ENCODE measurements around the gene IL12RB1. TPM values are rescaled to one million over a fixed set of nuclear protein-coding genes. Genes with fewer than 3 reads are reported as not detected.

The IL12RB1 gene
- total and polyA plus RNA-seq, 3 donors from 2014 or later, result 0.39 to 2.5 (median 1.8) TPM

- H3K4me1 ChIP-seq, result no peaks in the 10 kb centered on the region
- no peaks in the 10 kb centered on the region for H3K36me3 ChIP-seq (ENCODE audit: low read depth, missing control alignments)
- H3K27me3 ChIP-seq, result no peaks in the 10 kb centered on the region
- no peak overlapping the region for H3K27ac ChIP-seq
- intact Hi-C loops (cut with DNase I; ENCODE audit: low total_unique reads), result no loop called here
- TF ChIP-seq POLR2A (IDR thresholded peaks at IDR 0.05) (no peak), CTCF (IDR thresholded peaks at IDR 0.05) (no peak)
- H3K4me3 ChIP-seq, result no peak overlapping the region
- 94 to 96% methylated on average over 3 to 12 of the region's 12 CpGs for WGBS, 2 donors
- no peak for DNase-seq
- H3K9me3 ChIP-seq, result no peaks in the 10 kb centered on the region
Observed at GRCh38 chr19:18128805-18129204, 42.1 kb upstream of the IL12RB1 start.

GRCh38 chr19:18128044-18128443 lies 41.3 kb upstream of the IL12RB1 start:
- no peak overlapping the region for H3K4me3 ChIP-seq
- WGBS, 2 donors, result 73 to 91% methylated on average over 3 of the region's 3 CpGs
- no peaks in the 10 kb centered on the region for H3K27me3 ChIP-seq
- no peak for TF ChIP-seq POLR2A (IDR thresholded peaks at IDR 0.05)
- no peak for TF ChIP-seq CTCF (IDR thresholded peaks at IDR 0.05)
- intact Hi-C loops (cut with DNase I; ENCODE audit: low total_unique reads), result no loop called here
- no peaks in the 10 kb centered on the region for H3K4me1 ChIP-seq
- peak overlapping the region in 1 of 2 donors; percentile 19 for H3K27ac ChIP-seq
- no peaks in the 10 kb centered on the region for H3K9me3 ChIP-seq
- DNase-seq, result no peak
- no peaks in the 10 kb centered on the region for H3K36me3 ChIP-seq (ENCODE audit: low read depth, missing control alignments)

GRCh38 chr19:18126097-18126496 lies 39.4 kb upstream of the IL12RB1 start:
- H3K4me1 ChIP-seq, result no peaks in the 10 kb centered on the region
- intact Hi-C loops (cut with DNase I; ENCODE audit: low total_unique reads), result no loop called here
- H3K4me3 ChIP-seq, result no peak overlapping the region
- TF ChIP-seq CTCF (IDR thresholded peaks at IDR 0.05), result no peak
- no peak for TF ChIP-seq POLR2A (IDR thresholded peaks at IDR 0.05)
- no peaks in the 10 kb centered on the region for H3K9me3 ChIP-seq
- WGBS, 2 donors, result 85 to 97% methylated on average over 2 of the region's 2 CpGs
- no peak overlapping the region for H3K27ac ChIP-seq
- H3K36me3 ChIP-seq (ENCODE audit: low read depth, missing control alignments), result no peaks in the 10 kb centered on the region
- H3K27me3 ChIP-seq, result no peaks in the 10 kb centered on the region
- no peak for DNase-seq

- no peaks in the 10 kb centered on the region for H3K9me3 ChIP-seq
- TF ChIP-seq POLR2A (IDR thresholded peaks at IDR 0.05), result no peak
- TF ChIP-seq CTCF (IDR thresholded peaks at IDR 0.05), result no peak
- no peaks in the 10 kb centered on the region for H3K36me3 ChIP-seq (ENCODE audit: low read depth, missing control alignments)
- intact Hi-C loops (cut with DNase I; ENCODE audit: low total_unique reads), result no loop called here
- H3K4me3 ChIP-seq, result no peak overlapping the region
- H3K27me3 ChIP-seq, result no peaks in the 10 kb centered on the region
- H3K27ac ChIP-seq, result no peak overlapping the region
- peaks cover 6% of the 10 kb centered on the region for H3K4me1 ChIP-seq
- DNase-seq, result no peak
- WGBS, 2 donors, result 91 to 92% methylated on average over 25 to 26 of the region's 26 CpGs
Observed at GRCh38 chr19:18123819-18124218, 37.1 kb upstream of the IL12RB1 start.
